Vagina (tissue), 2 donors: Measurements from ENCODE around the gene RPE. TPM values are rescaled to one million over a fixed set of nuclear protein-coding genes. Genes with fewer than 3 reads are reported as not detected.

Experiments
- DNase-seq, 2 donors: peaks; one replicate each; pipeline ENCODE4 v3.0.0-alpha.2; 2017; ENCODE audit errors: extremely low spot score in 2 of 2
- H3K27ac ChIP-seq: fragments of 200-600 bp; sonication (generic); one replicate; pipeline ENCODE4 v1.5.1; 2019
- H3K27me3 ChIP-seq: fragments of 200-600 bp; sonication (generic); one replicate; pipeline ENCODE4 v1.5.1; 2019
- H3K36me3 ChIP-seq, 2 donors: fragments of 200-600 bp; sonication (generic); one replicate each; pipeline ENCODE4 v1.5.1; 2017 to 2019
- H3K4me1 ChIP-seq: fragments of 200-600 bp; sonication (generic); one replicate; pipeline ENCODE4 v1.5.1; 2019
- H3K4me3 ChIP-seq, 2 donors: fragments of 200-600 bp; sonication (generic); 1 replicate in 1 of 2; 2 replicates in 1 of 2; pipeline ENCODE4 v1.5.1; 2016 to 2019
- H3K9me3 ChIP-seq: fragments of 200-600 bp; sonication (generic); one replicate; pipeline ENCODE4 v1.5.1; 2019
- CTCF ChIP-seq, 3 experiments: fragments of 450-650 bp in 2 of 3; fragments of 200-600 bp in 1 of 3; sonication (generic) in 1 of 3; IDR thresholded peaks; one replicate each; pipeline ENCODE4 v1.5.1; 2017 to 2019; ENCODE audit warnings: antibody characterized with exemption in 3 of 3, mild to moderate bottlenecking in 2 of 3, moderate library complexity in 2 of 3
- POLR2A ChIP-seq, 2 donors: fragments of 450-650 bp; IDR thresholded peaks; one replicate each; pipeline ENCODE4 v1.6.1; 2017; ENCODE audit warnings: antibody characterized with exemption in 2 of 2, mild to moderate bottlenecking in 2 of 2, moderate library complexity in 2 of 2
- POLR2AphosphoS5 ChIP-seq, 2 donors: sonication (generic); formaldehyde crosslinking; IDR thresholded peaks; one replicate each; pipeline ENCODE4 v1.9.0; 2017; ENCODE audit warnings: antibody characterized with exemption in 2 of 2, mild to moderate bottlenecking in 2 of 2, low read depth in 1 of 2; ENCODE audit not compliant: insufficient read depth in 1 of 2
- intact Hi-C: fragments of 100-400 bp; cut with DNase I; formaldehyde crosslinking; loops from one replicate; pipeline ENCODE4 v1.15.1; 2023
- total RNA-seq: library from RNA; depleted of rRNA; stranded (reverse); fragments of >200 nt; gene quantifications from one replicate; pipeline ENCODE4 v1.2.3, GENCODE V29; 2016

The RPE gene
- total RNA-seq, 1 donor from 2014 or later, result 73.2 TPM

GRCh38 chr2:210027608-210028007, 25.2 kb downstream of the RPE start:
- peaks cover 0 to 16% of the 10 kb centered on the region in 2 donors for H3K36me3 ChIP-seq

DNA sequence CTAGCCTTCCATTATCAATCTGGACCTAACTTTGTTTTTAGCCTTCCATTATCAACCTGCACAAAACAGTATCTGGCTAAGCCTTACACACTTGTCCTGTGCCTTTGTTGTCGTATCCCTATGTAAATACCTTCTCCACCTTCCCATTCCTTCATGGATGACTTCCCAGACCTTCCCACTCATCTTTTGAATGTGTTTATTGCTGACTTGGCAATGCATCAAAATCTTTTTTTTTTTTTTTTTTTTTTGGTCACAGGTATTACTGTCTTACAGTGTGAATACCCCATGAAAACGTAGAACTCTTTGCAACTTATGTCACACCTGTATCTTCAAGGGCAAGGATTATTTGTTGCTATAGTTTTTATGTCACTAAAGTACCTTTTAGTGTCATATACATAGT, 25.7 kb downstream of the RPE start:
- no peaks in the 10 kb centered on the region for H3K27me3 ChIP-seq
- TF ChIP-seq POLR2AphosphoS5 (IDR thresholded peaks at IDR 0.05; ENCODE audit: insufficient read depth in 1 of 2, low read depth in 1 of 2) (no peak), POLR2A (IDR thresholded peaks at IDR 0.05) (no peak), CTCF (IDR thresholded peaks at IDR 0.05) (no peak)
- H3K4me1 ChIP-seq, result no peaks in the 10 kb centered on the region
- intact Hi-C loops, result no loop called here
- no peaks in the 10 kb centered on the region for H3K9me3 ChIP-seq
- no peak for DNase-seq
- no peak overlapping the region for H3K4me3 ChIP-seq
- no peak overlapping the region for H3K27ac ChIP-seq
- peaks cover 0 to 15% of the 10 kb centered on the region in 2 donors for H3K36me3 ChIP-seq

More at GRCh38 chr2:210027608-210028007, 25.2 kb downstream of the RPE start:
- no peaks in the 10 kb centered on the region for H3K27me3 ChIP-seq
- intact Hi-C loops, result no loop called here
- TF ChIP-seq POLR2AphosphoS5 (IDR thresholded peaks at IDR 0.05; ENCODE audit: insufficient read depth in 1 of 2, low read depth in 1 of 2), result no peak
- no peak for DNase-seq
- H3K4me1 ChIP-seq, result no peaks in the 10 kb centered on the region
- no peak overlapping the region for H3K4me3 ChIP-seq
- H3K9me3 ChIP-seq, result no peaks in the 10 kb centered on the region
- H3K27ac ChIP-seq, result no peak overlapping the region

DNA sequence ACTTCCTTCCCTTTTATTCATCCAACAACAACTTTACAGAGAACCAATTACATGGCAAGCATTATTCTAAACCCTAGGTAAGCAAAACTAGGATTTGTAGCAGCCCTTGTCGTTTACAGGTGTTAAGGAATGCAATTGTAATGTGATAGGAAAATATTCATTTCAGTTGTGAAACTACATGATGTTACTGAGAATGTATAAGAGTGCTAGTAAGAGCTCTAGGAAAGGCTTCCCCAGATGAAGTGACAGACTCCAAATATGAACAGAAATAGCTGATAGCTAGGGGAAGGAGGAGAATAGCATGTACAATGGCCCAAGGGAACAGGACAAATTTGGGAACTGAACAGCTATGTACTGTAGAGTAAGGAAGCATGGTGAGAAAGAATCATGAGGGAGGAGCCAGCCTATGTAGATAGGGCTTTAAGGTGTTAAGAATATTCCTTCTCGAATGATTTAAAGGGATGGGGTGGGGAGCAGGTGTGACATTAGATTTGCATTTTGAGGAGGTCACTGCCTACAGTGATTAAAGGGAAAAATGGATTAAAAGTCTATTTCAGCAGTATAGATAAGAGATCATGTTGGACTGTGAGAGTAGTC, 31.7 kb downstream of the RPE start:
- no peak for DNase-seq
- TF ChIP-seq POLR2A (IDR thresholded peaks at IDR 0.05) (no peak), CTCF (IDR thresholded peaks at IDR 0.05) (no peak), POLR2AphosphoS5 (IDR thresholded peaks at IDR 0.05; ENCODE audit: insufficient read depth in 1 of 2, low read depth in 1 of 2) (no peak)
- H3K9me3 ChIP-seq, result no peaks in the 10 kb centered on the region
- no peaks in the 10 kb centered on the region for H3K27me3 ChIP-seq
- H3K36me3 ChIP-seq, result no peaks in the 10 kb centered on the region
- no peak overlapping the region for H3K4me3 ChIP-seq
- no peak overlapping the region for H3K27ac ChIP-seq
- H3K4me1 ChIP-seq, result no peaks in the 10 kb centered on the region
- intact Hi-C loops, result no loop called here

- DNase-seq, result no peak
- Histone ChIP-seq H3K4me3 (no peak overlapping the region), H3K27me3 (no peaks in the 10 kb centered on the region), H3K9me3 (no peaks in the 10 kb centered on the region), H3K4me1 (no peaks in the 10 kb centered on the region), H3K27ac (no peak overlapping the region), H3K36me3 (no peaks in the 10 kb centered on the region)
- TF ChIP-seq POLR2AphosphoS5 (IDR thresholded peaks at IDR 0.05; ENCODE audit: insufficient read depth in 1 of 2, low read depth in 1 of 2) (no peak), CTCF (IDR thresholded peaks at IDR 0.05) (no peak), POLR2A (IDR thresholded peaks at IDR 0.05) (no peak)
- intact Hi-C loops, result no loop called here
These were observed 33.2 kb downstream of the RPE start for GRCh38 chr2:210035679-210036078.

DNA sequence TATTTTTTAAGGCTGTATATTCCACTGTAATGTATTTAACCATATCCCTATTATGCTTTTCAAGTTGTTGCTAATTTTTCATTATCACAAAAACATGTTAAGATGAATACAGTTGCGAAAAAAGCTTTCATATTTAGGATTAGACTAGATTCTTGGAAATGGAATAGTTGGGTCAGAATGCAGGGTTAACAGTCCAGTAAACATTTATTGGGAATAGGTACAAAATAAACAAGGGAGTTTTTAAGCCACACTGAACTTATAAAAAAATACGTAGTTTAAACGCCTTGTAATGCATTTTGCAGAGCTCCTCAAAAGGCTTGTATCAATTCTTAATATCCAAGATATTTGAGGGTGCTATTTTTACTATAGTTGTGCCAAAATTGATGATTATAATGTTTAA, 35.6 kb downstream of the RPE start:
- Histone ChIP-seq H3K27ac (no peak overlapping the region), H3K27me3 (no peaks in the 10 kb centered on the region), H3K4me3 (no peak overlapping the region), H3K4me1 (no peaks in the 10 kb centered on the region), H3K36me3 (peaks cover 0 to 1% of the 10 kb centered on the region in 2 donors), H3K9me3 (no peaks in the 10 kb centered on the region)
- TF ChIP-seq POLR2AphosphoS5 (IDR thresholded peaks at IDR 0.05; ENCODE audit: insufficient read depth in 1 of 2, low read depth in 1 of 2) (no peak), CTCF (IDR thresholded peaks at IDR 0.05) (no peak), POLR2A (IDR thresholded peaks at IDR 0.05) (no peak)
- no peak for DNase-seq
- intact Hi-C loops, result no loop called here
